HepG2 (cell line): ENCODE results near the gene SENP6. TPM values are rescaled to one million over a fixed set of nuclear protein-coding genes. Genes with fewer than 3 reads are reported as not detected.

Experiments
- AKAP8 ChIP-seq: sonication (generic); formaldehyde crosslinking; IDR thresholded peaks from 2 replicates; pipeline ENCODE4 v1.5.1; 2020; ENCODE audit warnings: mild to moderate bottlenecking, missing genetic modification reagents
- ARID5B ChIP-seq: IDR thresholded peaks from 2 replicates; pipeline ENCODE4 v1.4.0; 2020; ENCODE audit warnings: mild to moderate bottlenecking, missing genetic modification reagents
- ASH2L ChIP-seq: fragments of 300-600, 200-600 bp; sonication (generic); IDR thresholded peaks from 2 replicates; pipeline ENCODE4 v1.7.0; 2017; ENCODE audit warnings: low read depth, mild to moderate bottlenecking, moderate library complexity, mixed read lengths, low read length; ENCODE audit not compliant: insufficient read length
- HNRNPL ChIP-seq: fragments of 200-400 bp; formaldehyde crosslinking; IDR thresholded peaks from 2 replicates; pipeline ENCODE4 v1.6.1; 2017; ENCODE audit warnings: mild to moderate bottlenecking, low read depth, low read length
- PHF8 ChIP-seq: sonication (generic); formaldehyde crosslinking; IDR thresholded peaks from 2 replicates; pipeline ENCODE4 v1.5.0; 2020; ENCODE audit warnings: missing genetic modification reagents
- POGK ChIP-seq: sonication (generic); formaldehyde crosslinking; conservative IDR thresholded peaks from 2 replicates; pipeline ENCODE4 v1.8.0; 2022; ENCODE audit warnings: mild to moderate bottlenecking, moderate library complexity, missing genetic modification reagents
- ZNF292 ChIP-seq: sonication (generic); formaldehyde crosslinking; IDR thresholded peaks from 2 replicates; pipeline ENCODE4 v1.8.1; 2022; ENCODE audit warnings: mild to moderate bottlenecking, low read depth, missing genetic modification reagents, borderline replicate concordance
- ZNF296 ChIP-seq: sonication (generic); formaldehyde crosslinking; conservative IDR thresholded peaks from 2 replicates; pipeline ENCODE4 v1.5.0; 2020; ENCODE audit warnings: mild to moderate bottlenecking, missing genetic modification reagents
- ZNF34 ChIP-seq: sonication (generic); formaldehyde crosslinking; IDR thresholded peaks from 2 replicates; pipeline ENCODE4 v1.4.0; 2020; ENCODE audit warnings: mild to moderate bottlenecking, missing genetic modification reagents, borderline replicate concordance
- ZNF569 ChIP-seq: sonication (generic); formaldehyde crosslinking; IDR thresholded peaks from 2 replicates; pipeline ENCODE4 v1.5.0; 2020; ENCODE audit warnings: mild to moderate bottlenecking, missing genetic modification reagents, moderate library complexity, borderline replicate concordance
- polyA plus RNA-seq, 8 experiments: library from polyadenylated mRNA; depleted of rRNA in 3 of 8; stranded (reverse) in 7 of 8; unstranded in 1 of 8; fragments of >200 nt; fragmentation: Illumina TruSeq in 4 of 8; extraction: Trizol in 4 of 8; gene quantifications; 2 replicates each; pipeline versions ENCODE4 v1.2.1 to v1.2.3, GENCODE V29; 2011 to 2016; ENCODE audit warnings: low read depth in 4 of 8, missing spikeins in 1 of 8, mixed read lengths in 1 of 8; ENCODE audit not compliant: insufficient read depth in 1 of 8
- total RNA-seq, 5 experiments: library from RNA; depleted of rRNA; stranded (reverse); fragments of >200 nt; fragmentation: Illumina TruSeq; extraction: Trizol; gene quantifications; 2 replicates each; pipeline ENCODE4 v1.2.3, GENCODE V29; 2016; ENCODE audit warnings: low read depth in 1 of 5
- TF ChIP-seq, protein P1 (sequence below): sonication (generic); formaldehyde crosslinking; IDR thresholded peaks from 2 replicates; pipeline ENCODE4 v1.5.1; 2020; ENCODE audit warnings: missing genetic modification reagents, mild to moderate bottlenecking, borderline replicate concordance
- TF ChIP-seq, protein P2 (sequence below): sonication (generic); formaldehyde crosslinking; IDR thresholded peaks from 2 replicates; pipeline ENCODE4 v1.9.0; 2021; ENCODE audit warnings: missing genetic modification reagents, mild to moderate bottlenecking, borderline replicate concordance
- TF ChIP-seq, protein P3 (sequence below): IDR thresholded peaks from 2 replicates; pipeline ENCODE4 v1.6.1; 2016; ENCODE audit warnings: missing genetic modification reagents, missing compliant biosample characterization
- TF ChIP-seq, protein P4 (sequence below): sonication (generic); formaldehyde crosslinking; conservative IDR thresholded peaks from 2 replicates; pipeline ENCODE4 v1.4.0; 2020; ENCODE audit warnings: mild to moderate bottlenecking, missing genetic modification reagents, moderate library complexity

SENP6 gene
- total and polyA plus RNA-seq, 2 of the 13 experiments (the other 11 are each of a cell fraction or from before 2014, with no cell fraction given), result 21.9 to 50.1 TPM

- TF ChIP-seq, protein P1, sequence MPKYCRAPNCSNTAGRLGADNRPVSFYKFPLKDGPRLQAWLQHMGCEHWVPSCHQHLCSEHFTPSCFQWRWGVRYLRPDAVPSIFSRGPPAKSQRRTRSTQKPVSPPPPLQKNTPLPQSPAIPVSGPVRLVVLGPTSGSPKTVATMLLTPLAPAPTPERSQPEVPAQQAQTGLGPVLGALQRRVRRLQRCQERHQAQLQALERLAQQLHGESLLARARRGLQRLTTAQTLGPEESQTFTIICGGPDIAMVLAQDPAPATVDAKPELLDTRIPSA (CRISPR knock-in tag), result no peak
- TF ChIP-seq ASH2L (peak; percentile 92), ZNF296 (CRISPR knock-in tag) (no peak), AKAP8 (peak; percentile 83; the same call in 1 of the 2 replicates), ZNF569 (CRISPR knock-in tag) (peak; percentile 92; the same call in 1 of the 2 replicates), ZNF292 (CRISPR knock-in tag) (no peak), HNRNPL (no peak), ARID5B (CRISPR knock-in tag) (peak; percentile 52), ZNF34 (CRISPR knock-in tag) (no peak), PHF8 (peak; percentile 97), POGK (CRISPR knock-in tag) (peak; percentile 93)
- TF ChIP-seq, protein P2, sequence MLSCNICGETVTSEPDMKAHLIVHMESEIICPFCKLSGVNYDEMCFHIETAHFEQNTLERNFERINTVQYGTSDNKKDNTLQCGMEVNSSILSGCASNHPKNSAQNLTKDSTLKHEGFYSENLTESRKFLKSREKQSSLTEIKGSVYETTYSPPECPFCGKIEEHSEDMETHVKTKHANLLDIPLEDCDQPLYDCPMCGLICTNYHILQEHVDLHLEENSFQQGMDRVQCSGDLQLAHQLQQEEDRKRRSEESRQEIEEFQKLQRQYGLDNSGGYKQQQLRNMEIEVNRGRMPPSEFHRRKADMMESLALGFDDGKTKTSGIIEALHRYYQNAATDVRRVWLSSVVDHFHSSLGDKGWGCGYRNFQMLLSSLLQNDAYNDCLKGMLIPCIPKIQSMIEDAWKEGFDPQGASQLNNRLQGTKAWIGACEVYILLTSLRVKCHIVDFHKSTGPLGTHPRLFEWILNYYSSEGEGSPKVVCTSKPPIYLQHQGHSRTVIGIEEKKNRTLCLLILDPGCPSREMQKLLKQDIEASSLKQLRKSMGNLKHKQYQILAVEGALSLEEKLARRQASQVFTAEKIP, result no peak
- TF ChIP-seq, protein P3, sequence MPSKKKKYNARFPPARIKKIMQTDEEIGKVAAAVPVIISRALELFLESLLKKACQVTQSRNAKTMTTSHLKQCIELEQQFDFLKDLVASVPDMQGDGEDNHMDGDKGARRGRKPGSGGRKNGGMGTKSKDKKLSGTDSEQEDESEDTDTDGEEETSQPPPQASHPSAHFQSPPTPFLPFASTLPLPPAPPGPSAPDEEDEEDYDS (CRISPR knock-in tag), result 0 out of 2 replicates have a peak, but pooled peaks have one; percentile 61
- TF ChIP-seq, protein P4, sequence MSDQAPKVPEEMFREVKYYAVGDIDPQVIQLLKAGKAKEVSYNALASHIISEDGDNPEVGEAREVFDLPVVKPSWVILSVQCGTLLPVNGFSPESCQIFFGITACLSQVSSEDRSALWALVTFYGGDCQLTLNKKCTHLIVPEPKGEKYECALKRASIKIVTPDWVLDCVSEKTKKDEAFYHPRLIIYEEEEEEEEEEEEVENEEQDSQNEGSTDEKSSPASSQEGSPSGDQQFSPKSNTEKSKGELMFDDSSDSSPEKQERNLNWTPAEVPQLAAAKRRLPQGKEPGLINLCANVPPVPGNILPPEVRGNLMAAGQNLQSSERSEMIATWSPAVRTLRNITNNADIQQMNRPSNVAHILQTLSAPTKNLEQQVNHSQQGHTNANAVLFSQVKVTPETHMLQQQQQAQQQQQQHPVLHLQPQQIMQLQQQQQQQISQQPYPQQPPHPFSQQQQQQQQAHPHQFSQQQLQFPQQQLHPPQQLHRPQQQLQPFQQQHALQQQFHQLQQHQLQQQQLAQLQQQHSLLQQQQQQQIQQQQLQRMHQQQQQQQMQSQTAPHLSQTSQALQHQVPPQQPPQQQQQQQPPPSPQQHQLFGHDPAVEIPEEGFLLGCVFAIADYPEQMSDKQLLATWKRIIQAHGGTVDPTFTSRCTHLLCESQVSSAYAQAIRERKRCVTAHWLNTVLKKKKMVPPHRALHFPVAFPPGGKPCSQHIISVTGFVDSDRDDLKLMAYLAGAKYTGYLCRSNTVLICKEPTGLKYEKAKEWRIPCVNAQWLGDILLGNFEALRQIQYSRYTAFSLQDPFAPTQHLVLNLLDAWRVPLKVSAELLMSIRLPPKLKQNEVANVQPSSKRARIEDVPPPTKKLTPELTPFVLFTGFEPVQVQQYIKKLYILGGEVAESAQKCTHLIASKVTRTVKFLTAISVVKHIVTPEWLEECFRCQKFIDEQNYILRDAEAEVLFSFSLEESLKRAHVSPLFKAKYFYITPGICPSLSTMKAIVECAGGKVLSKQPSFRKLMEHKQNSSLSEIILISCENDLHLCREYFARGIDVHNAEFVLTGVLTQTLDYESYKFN (CRISPR knock-in tag), result 0 out of 2 replicates have a peak, but pooled peaks have one; percentile 12
Observed at GRCh38 chr6:75601304-75602245, at the start of gene SENP6 (continued).
